NCI-H2171 (cell line): ENCODE data around the gene SLC12A6.
"Not testable (repeated sequence)": the region's sequence is repeated elsewhere in the genome, so short reads cannot be mapped to it uniquely, and the experiment has no call there.

ENCODE experiments used
- DNase-seq: peaks from one replicate; lab custom pipeline; 2025; lab: John Stamatoyannopoulos, UW

The SLC12A6 gene

DNA sequence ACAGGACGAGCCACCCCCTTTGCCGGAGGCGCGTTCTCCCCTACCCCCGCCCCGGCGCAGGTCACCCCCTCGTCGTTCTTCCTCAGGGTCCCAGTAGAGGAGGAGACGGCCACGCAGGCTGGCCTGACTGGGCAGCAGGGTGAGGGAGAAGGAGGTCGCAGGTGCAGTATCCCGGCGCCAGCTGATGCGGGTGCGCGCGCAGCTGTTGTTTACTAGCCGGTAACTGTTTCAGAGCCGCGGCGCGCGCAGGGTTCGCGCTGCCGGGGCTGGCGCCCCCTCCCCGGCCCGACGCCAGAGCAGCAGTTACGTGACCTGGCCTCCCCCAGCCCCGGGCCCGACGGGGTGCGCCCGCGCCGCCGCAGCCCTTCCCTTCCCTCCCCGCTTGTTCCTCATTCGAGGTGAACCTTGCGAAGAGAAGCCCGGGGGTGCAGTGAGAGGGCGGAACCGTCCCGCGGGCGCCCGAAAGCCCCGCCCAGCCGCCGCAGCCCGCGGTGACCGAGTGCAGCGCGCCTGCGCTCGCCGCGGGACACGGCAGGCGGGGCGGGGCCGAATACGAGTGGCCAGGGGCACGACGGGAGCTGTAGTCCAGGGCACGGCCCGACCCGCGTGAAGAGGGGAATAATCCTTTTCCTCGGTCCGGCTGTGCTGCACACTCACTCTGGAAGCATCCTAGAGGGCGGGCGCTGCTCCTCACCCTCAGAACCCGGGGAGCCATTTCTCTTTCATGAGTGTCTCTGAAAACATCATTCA, at the start of gene SLC12A6:
SLC12A6 (minus strand) TSS at position 225 of the 750 bp plus-strand sequence. CDS start 1,101 bp downstream, outside the sequence.
- peak; percentile 91 for DNase-seq

- not testable (repeated sequence) for DNase-seq
These were observed 44.4 kb upstream of the SLC12A6 start for GRCh38 chr15:34381829-34382521.

DNA sequence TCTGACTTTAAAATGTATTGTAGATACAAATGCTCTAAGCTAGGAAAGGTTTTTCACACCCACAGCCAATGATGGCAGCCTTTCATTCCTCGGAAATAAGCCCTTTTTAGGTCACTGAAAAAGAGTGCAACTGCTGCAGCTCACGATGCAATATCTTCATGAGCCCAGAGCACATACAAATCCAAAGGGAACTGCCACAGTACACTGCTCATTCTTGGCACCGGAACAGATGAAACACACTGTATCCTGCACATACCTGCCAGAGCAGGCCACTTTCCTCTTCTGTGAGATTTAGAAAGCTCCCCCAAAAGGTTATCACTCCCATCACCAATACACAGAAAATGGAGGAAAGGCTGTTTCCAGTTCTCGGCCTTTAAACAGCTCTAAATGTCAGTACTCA, 42.9 kb upstream of the SLC12A6 start:
- not testable (repeated sequence) for DNase-seq

DNA sequence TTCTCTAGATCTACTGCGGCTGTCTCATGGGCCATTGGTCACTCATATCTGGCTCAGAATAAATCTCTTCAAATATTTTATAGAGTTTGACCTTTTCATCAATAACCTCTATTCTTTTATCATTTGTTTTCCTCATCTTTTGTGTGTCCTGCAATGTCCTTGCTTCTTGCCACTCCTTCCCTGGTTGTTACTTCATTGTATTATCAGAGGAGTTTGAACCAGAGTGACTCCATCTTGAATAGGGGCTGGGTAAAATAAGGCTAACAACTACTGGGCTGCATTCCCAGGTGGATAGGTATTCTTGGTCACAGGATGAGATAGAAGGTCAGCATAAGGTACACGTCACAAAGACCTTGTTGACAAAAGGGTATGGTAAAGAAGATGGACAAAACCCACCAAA, 39.3 kb upstream of the SLC12A6 start:
- no peak for DNase-seq

- not testable (repeated sequence) for DNase-seq
These were observed 38.0 kb upstream of the SLC12A6 start for GRCh38 chr15:34375541-34375940.

- DNase-seq: no peak
These were observed 37.2 kb upstream of the SLC12A6 start for GRCh38 chr15:34374816-34375215.

DNA sequence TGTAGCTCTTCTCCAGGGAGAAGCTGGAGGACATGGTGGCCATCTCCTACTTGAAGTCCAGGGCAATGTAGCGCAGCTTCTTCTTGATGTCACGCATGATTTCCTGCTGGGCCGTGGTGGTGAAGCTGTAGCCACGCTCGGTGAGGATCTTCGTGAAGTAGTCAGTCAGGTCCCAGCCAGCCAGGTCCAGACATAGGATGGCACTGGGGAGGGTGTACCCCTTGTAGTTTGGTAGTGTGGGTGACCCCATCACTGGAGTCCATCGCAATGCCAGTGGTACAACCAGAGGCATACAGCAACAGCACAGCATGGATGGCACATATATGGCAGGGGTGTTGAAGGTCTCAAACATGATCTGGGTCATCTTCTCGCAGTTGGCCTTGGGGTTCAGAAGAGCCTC, 36.4 kb upstream of the SLC12A6 start:
- no peak for DNase-seq

GRCh38 chr15:34370643-34371042, 33.1 kb upstream of the SLC12A6 start:
- no peak for DNase-seq

DNA sequence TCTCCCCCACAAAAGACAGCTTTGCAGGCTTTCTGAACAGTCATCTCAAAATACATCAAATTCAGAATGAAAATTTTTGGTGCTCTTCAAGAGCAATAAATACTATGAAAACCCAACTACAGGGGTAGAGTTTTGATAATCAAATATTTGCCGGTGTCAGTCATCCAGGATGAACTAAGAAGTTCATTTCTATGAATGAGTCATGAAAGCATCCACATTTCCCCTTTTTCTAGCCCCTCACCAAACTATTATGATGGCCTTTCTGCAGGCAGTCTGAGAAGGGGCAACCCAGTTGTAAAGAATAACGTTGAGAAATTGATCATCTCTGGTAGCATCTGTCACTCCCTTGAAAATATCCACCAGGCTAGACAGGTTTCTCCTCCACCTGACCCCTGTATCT, 32.5 kb upstream of the SLC12A6 start:
- DNase-seq: no peak

- DNase-seq: peak; percentile 90
These were observed 29.8 kb upstream of the SLC12A6 start, which contains the start of gene LPCAT4 for GRCh38 chr15:34367101-34368081. Gene LPCAT4, minus strand, starts transcription at chr15:34367196. Its CDS starts 96 bp downstream, at chr15:34367100.

DNA sequence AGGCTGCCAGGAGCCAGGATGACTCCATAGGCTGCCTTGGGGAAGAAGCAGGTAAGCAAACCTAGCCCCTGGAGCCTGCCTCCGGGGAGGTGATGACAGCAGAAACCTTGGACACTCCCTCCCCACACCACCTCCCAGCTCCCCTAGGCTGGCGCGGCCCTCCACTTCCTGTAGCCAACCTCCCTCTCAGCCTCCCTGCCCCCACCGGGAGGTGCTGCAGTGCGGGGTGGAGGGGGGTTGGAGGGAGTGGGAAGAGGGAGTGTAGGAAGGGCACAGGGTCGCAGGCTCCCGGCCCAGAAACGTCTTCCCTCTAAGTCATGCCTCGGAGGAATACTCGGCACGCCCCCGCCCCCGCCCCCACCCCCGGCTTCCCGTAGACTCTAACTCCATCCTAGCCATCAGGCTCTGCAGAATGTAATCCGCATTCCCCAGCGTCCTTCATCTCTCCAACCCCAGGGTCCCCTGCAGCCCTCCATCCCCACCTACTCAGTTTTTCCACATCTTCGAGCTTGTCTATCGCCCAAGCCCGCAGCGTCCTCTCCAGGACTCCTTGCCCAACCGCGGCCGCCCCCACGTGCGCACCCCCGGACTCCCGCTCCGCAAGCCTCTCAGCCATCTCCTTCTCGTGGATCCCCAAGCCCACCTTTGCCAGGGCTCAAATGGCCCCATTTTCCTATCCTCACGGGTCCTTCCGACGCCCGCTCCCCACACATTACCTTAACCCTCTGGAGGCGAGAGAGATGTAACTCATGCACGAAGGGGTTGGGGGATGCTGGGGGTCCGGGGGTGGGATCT, 28.9 kb upstream of the SLC12A6 start:
- DNase-seq: peak; percentile 24

DNA sequence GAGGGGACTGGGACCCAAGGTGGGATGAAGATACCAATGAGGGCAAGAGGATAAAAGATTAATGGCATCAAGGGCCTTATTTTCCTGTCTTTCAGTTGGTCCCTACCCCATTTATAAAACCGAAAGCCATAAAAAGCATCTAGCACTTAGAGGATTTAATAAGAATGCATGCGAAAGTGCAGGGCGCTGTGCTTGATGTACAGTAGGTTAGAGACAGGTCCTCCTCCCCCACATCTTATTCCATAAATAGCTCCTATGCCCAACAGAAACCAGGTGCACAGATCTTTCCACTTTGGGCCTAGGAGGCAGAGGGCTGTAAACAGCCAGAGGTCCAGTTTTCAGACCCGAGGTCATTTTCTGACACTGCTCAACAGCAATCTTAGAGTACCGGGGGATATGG, 28.3 kb upstream of the SLC12A6 start:
- no peak for DNase-seq

- DNase-seq: no peak
These were observed 27.7 kb upstream of the SLC12A6 start for GRCh38 chr15:34365091-34365825.

DNA sequence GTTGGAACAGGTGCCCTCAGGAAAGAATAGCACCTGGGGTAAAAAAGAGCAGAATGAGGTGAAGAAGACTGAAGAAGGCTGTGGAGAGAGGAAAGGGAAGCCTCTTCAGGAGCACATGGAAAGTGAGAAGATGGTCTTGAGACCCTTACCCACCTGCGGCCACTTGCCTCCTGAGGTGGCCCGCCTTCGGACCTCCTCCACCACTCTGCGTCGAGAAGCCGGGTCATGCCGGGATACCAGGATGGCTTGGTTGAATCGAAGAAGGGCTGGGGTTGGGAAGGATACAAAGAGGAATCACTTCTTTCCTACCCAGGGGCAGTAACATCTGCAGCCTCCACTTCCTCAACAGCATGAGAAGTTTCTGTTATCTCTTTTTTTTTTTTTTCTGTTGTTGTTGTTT, 26.5 kb upstream of the SLC12A6 start:
- no peak for DNase-seq

DNA sequence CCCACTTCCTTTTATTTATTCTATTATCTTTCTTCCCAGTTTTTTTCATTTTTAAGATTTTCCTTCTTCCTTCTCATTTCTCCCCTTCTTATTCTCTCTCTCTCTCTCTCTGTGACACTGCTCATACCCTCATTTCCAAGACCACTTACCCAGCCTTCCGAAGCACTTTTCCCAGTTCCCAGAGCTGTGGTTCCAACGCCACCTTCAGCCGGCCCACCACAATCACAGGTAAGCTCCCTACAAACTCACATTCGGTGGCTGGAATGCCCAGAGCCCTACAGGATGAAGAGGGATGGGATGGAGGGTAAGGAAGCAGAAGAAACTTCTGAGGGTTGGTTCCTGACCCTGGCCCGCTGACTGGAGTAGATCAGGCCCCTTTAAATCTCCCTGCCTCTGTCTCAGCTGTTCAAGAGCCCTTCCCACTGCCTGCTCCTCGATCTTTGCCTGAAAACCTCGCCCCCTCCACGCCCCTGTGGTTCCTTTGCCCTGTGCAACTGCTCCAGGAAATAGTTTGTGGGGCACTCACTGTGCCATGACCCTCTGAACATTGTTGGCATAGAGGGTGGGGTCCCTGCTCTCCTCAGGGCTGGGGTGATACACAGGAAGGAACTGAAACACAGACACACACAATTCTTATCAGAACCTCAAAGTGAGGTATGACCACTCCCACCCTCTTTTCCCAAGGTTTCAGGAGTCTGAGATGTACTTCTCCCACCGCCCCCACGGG, 24.6 kb upstream of the SLC12A6 start:
- no peak for DNase-seq

GRCh38 chr15:34361278-34361677, 23.7 kb upstream of the SLC12A6 start:
- no peak for DNase-seq

DNA sequence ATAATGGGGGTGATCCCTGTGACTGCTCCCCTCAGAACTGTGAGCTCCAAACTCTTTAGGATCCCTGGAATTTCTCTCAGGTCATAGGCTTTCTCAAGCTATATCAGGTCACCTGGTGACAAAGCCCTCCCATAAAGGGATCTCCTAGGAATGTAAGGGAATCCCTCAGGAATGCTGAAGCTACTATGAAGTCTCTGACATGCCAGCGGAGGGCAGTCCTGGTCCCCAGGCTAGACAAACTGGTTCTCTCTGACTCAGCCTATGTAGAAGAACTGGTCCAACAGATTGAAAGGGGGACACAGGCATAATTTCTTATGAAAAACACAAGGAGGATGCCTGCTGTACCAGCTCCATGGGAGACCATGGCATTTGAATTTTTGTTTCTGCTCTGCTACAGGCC, 22.7 kb upstream of the SLC12A6 start:
- DNase-seq: no peak

- DNase-seq: no peak
These were observed 21.8 kb upstream of the SLC12A6 start for GRCh38 chr15:34359416-34359815.

GRCh38 chr15:34358948-34359347, 21.4 kb upstream of the SLC12A6 start:
- no peak for DNase-seq

- no peak for DNase-seq
These were observed 20.8 kb upstream of the SLC12A6 start for GRCh38 chr15:34358367-34358766.
